Skeletal muscle satellite cell (primary cell): ENCODE measurements around the gene ENOX1.

Experiments used
- H3K27me3 ChIP-seq: 2 replicates; pipeline ENCODE4 v1.7.0; 2013; ENCODE audit warnings: low read length; ENCODE audit not compliant: control insufficient read depth, insufficient read depth
- H3K36me3 ChIP-seq: 2 replicates; pipeline ENCODE4 v1.7.0; 2013; ENCODE audit warnings: mild to moderate bottlenecking, control low read depth, low read length; ENCODE audit not compliant: insufficient read depth
- H3K4me1 ChIP-seq: 2 replicates; pipeline ENCODE4 v1.7.0; 2013; ENCODE audit warnings: low read length; ENCODE audit not compliant: control insufficient read depth, insufficient read depth
- H3K4me2 ChIP-seq: 2 replicates; pipeline ENCODE4 v1.7.0; 2013; ENCODE audit warnings: mild to moderate bottlenecking, low read length
- H3K4me3 ChIP-seq: 2 replicates; pipeline ENCODE4 v1.7.0; 2013; ENCODE audit warnings: low read length
- H3K9ac ChIP-seq: 2 replicates; pipeline ENCODE4 v1.7.0; 2013; ENCODE audit warnings: mild to moderate bottlenecking, low read depth, low read length, moderate library complexity
- H3K9me3 ChIP-seq: replicated peaks from 2 replicates; pipeline ENCODE4 v1.7.0; 2013; ENCODE audit warnings: mild to moderate bottlenecking, control low read depth, low read length

The ENOX1 gene

DNA sequence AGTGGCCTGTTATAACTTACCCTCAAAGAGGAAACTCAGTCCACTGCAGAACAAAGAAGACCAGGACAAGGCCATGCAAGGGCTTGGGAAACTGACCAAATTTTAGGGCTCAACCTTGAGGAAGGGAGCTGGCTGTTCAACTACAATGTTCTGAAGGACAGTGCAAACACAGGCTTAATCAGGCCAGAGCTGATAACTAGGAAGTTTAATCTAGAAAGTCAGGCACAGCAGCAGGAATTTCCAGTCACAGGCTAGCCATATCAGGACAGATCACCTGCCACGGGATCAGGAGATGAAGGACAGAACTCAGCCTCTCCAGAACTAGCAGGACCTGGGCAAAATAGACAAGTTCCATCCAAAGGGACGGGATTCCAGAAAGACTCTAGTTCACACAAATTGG lies 89.4 kb downstream of the ENOX1 start:
- H3K36me3 ChIP-seq: no peaks in the 10 kb centered on the region
- H3K27me3 ChIP-seq: no peaks in the 10 kb centered on the region
- no peak overlapping the region for H3K9ac ChIP-seq
- H3K4me2 ChIP-seq: no peak overlapping the region
- H3K9me3 ChIP-seq: no peaks in the 10 kb centered on the region
- H3K4me1 ChIP-seq: peaks cover 7% of the 10 kb centered on the region
- H3K4me3 ChIP-seq: no peak overlapping the region

DNA sequence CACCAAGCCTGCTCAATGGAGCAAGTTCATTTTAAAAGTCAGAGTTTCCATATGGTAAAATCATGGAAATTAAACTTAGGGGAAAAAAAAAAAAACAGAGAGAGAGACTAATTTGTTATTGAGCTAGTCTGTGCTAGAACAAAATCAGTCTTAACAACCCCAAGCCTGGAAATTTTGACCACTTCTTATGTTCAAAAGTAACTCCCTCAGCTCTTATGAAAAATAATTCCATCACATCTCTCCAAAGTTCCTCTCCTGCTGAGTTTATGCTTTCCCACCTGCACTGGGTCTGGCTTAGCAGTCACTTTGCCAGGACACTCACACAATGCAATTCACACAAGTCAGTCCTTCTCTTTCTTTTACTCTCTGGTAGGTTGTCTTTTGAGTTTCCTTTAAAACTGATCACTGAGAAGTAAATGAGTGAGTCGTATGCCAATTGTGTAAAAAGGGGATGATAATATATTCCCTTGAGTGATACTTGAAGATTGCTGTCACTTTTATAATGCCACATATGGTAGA lies 92.6 kb downstream of the ENOX1 start:
- Histone ChIP-seq H3K9ac (no peak overlapping the region), H3K36me3 (no peaks in the 10 kb centered on the region), H3K27me3 (no peaks in the 10 kb centered on the region), H3K4me2 (no peak overlapping the region), H3K4me1 (peaks cover 6% of the 10 kb centered on the region), H3K4me3 (no peak overlapping the region), H3K9me3 (no peaks in the 10 kb centered on the region)

DNA sequence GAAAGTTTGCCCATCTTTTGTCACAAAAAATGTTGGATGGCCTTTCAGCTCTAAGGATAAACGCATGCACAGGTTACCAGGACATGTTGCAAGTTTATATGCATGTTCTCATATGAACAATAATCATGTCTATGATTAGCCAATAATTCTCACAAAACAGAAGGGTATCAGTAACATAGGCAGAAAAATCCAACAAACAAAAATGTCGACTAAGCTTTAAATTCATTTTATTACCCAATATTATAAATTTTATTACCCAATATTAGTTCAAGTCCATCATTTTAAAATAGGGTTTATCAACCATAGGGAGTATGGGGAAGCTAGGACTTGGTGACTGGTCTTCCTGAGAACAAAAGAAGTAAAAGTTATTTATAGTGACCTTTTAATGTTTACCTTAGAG lies 93.1 kb downstream of the ENOX1 start:
- H3K4me1 ChIP-seq: peaks cover under 1% of the 10 kb centered on the region
- no peaks in the 10 kb centered on the region for H3K27me3 ChIP-seq
- no peaks in the 10 kb centered on the region for H3K36me3 ChIP-seq
- no peak overlapping the region for H3K4me3 ChIP-seq
- H3K4me2 ChIP-seq: no peak overlapping the region
- no peak overlapping the region for H3K9ac ChIP-seq
- H3K9me3 ChIP-seq: no peaks in the 10 kb centered on the region

DNA sequence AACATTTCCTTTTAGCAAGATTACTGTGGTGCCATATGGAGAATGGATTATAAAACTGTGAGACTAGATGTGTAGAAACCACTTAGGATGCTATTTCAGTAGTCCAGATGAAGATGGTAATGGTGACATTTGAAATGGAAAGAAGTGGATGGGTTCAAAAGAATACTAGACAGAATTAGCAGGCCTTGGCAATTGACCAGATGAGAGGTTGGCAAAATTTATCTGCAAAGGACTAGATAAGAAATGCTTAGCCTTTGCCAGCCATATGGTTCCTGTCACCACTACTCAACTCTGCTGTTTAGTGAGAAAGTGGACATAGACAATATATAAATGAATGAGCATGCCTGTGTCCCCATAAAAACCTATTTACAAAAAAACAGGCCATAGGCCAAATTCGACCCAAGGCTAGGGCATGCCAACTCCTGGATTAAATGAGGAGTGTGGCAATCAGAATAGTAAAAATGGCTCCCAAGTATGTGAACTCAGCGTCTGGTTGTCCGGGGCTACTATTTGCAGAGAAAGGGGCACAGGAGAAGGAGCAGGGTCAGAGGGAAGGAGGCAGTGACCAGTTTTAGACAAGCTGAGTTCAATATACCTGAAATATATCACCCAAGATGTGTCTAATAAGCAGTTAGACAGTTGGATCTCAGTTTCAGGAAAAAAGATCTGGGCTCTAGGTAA lies 98.4 kb downstream of the ENOX1 start:
- H3K4me1 ChIP-seq: peaks cover 12% of the 10 kb centered on the region
- H3K9me3 ChIP-seq: no peaks in the 10 kb centered on the region
- H3K9ac ChIP-seq: no peak overlapping the region
- H3K36me3 ChIP-seq: no peaks in the 10 kb centered on the region
- H3K4me2 ChIP-seq: no peak overlapping the region
- H3K4me3 ChIP-seq: no peak overlapping the region
- H3K27me3 ChIP-seq: no peaks in the 10 kb centered on the region

DNA sequence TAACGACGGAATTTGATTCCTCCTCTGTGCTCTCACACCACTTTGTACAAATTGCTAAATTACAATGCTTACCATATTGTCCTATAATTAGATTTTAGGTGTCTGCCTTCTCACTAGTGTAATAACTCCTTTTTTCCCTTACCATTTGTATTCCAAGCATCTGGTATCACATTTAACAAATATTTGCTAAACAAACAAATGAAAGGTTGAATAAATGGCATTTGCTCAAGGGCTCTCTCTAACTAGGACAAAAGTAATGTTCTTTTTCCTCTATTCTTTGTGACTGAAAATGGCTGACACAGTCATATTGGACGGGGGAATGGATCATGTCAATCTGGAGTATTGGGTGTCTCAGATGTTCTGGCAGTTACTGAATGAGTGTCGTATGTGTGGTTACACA lies 99.7 kb downstream of the ENOX1 start:
- H3K9me3 ChIP-seq: no peaks in the 10 kb centered on the region
- no peaks in the 10 kb centered on the region for H3K36me3 ChIP-seq
- no peaks in the 10 kb centered on the region for H3K27me3 ChIP-seq
- peak overlapping the region; percentile 5 for H3K9ac ChIP-seq
- H3K4me2 ChIP-seq: peak overlapping the region; percentile 38
- peaks cover 12% of the 10 kb centered on the region for H3K4me1 ChIP-seq
- H3K4me3 ChIP-seq: no peak overlapping the region

DNA sequence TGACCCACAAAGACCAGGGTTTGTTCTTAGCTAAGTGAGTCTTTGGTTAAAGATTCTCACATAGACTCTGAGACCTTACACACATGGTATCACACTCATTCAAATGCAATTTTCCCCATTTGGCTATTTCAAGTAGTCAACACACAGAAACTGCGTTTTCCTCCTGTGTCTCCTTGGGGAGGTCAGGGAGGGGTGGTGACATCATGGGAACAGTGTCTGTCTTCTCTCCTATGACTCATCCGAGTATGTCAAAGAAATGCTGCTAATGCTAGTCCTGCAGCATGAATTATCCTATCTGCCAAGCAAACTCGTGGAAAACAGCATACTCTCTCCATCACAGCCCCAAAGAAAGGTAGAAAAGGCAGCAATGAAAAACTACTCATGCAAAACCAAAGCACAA lies 100.2 kb downstream of the ENOX1 start:
- H3K4me3 ChIP-seq: no peak overlapping the region
- H3K9ac ChIP-seq: peak overlapping the region; percentile 15
- H3K36me3 ChIP-seq: no peaks in the 10 kb centered on the region
- H3K27me3 ChIP-seq: no peaks in the 10 kb centered on the region
- peaks cover 12% of the 10 kb centered on the region for H3K4me1 ChIP-seq
- no peaks in the 10 kb centered on the region for H3K9me3 ChIP-seq
- peak overlapping the region; percentile 38 for H3K4me2 ChIP-seq

DNA sequence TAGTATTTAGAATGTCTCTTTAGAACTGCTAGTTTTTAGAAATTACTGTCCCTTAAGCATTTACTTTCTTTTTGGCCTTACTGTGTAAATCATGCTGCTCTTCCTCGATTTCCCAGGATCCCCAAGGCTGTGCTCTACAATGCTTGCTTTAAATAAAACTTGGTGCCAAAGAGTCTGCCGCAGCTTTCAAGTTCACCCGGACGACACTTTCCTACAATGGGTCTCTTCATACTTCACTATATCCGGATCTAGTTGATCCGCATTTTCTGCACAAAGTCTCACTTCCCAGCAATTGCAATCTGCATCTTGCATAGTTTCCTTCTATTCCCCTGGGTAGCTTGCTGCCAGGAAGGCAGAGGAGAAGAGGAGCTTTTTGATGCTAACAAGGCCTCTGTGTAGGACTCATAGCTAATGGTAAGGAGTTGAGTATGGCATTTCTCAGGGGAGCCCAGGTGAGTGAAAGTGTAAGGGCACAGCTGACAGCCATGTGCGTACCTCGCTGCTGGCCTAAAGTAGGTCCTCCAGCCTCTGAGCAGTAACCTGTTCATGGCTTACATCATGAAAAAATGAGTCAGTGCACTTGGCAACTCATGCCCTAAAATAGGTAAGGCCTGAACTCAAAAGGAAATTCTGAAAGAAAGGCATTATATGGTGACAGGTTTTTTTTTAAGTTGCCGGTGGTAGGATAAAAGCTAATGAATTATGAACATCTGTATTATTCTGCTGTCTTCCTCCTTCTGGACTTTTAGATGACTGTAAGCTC lies 101.6 kb downstream of the ENOX1 start:
- Histone ChIP-seq H3K4me2 (no peak overlapping the region), H3K9ac (no peak overlapping the region), H3K36me3 (no peaks in the 10 kb centered on the region), H3K9me3 (no peaks in the 10 kb centered on the region), H3K4me1 (peaks cover 12% of the 10 kb centered on the region), H3K27me3 (no peaks in the 10 kb centered on the region), H3K4me3 (no peak overlapping the region)

DNA sequence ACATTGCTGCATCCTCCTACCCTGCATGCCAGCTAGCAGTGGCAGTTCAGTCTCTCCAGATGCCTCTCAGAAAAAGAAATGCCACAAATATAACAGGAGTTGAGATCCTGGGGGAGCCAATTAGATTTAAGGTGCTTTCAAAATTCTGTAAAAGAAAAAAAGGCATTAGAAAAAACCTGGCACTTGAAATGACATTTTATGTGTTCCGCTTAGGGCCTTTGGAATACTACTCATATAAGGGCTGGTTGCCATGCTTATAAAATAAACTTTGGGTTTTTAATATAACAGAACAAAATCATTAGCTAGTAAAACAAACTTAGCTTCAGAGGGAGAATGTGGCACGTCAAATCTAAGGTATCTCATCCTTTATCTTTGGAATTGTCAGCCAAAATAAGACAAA lies 104.1 kb downstream of the ENOX1 start:
- Histone ChIP-seq H3K27me3 (no peaks in the 10 kb centered on the region), H3K4me2 (no peak overlapping the region)

DNA sequence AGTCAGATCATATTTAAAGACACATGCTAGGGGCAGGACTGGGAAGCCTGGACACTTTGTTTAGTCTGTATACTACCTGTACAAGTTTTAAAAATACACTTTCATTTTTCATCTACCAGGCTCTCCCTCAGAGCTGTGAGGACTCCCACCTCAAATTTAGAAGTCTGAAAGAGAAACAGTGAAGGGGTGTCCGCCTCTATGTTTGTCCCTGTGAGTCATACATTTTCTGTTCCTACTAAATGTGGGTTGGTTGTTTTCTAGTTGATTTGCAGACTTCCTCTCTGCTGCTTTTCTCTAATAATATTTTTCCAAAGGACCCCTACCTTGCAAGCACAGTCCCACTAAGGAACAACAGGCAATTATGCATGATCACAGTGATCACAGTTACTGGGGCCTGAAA lies 110.5 kb downstream of the ENOX1 start:
- no peaks in the 10 kb centered on the region for H3K4me1 ChIP-seq
- H3K4me2 ChIP-seq: no peak overlapping the region
- no peaks in the 10 kb centered on the region for H3K27me3 ChIP-seq
- H3K36me3 ChIP-seq: no peaks in the 10 kb centered on the region
- H3K4me3 ChIP-seq: no peak overlapping the region
- no peak overlapping the region for H3K9ac ChIP-seq
- no peaks in the 10 kb centered on the region for H3K9me3 ChIP-seq

More for the DNA sequence above, 104.1 kb downstream of the ENOX1 start:
- no peaks in the 10 kb centered on the region for H3K36me3 ChIP-seq
- peaks cover 12% of the 10 kb centered on the region for H3K4me1 ChIP-seq
- no peaks in the 10 kb centered on the region for H3K9me3 ChIP-seq
- H3K4me3 ChIP-seq: no peak overlapping the region
- H3K9ac ChIP-seq: no peak overlapping the region

DNA sequence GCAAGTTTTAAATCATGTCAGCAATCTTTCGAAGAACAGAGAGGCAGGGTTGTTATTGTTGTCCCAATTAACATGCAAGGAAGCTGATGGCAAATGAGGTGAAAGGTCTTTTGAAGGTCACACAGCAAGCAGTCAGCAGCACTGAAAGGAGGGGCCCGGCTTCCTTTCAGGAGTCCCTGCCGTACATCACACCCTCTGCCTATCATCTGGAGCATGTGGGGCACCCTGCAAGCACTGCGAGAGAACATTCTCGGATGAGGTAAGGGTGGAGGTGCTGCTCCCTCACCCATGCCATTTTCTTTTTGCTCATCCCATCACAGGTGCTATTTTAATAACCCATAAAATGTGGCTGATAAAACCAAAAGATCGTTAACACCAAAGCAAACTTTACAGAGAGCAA lies 111.2 kb downstream of the ENOX1 start:
- no peaks in the 10 kb centered on the region for H3K4me1 ChIP-seq
- no peaks in the 10 kb centered on the region for H3K27me3 ChIP-seq
- H3K4me2 ChIP-seq: no peak overlapping the region
- H3K36me3 ChIP-seq: no peaks in the 10 kb centered on the region
- H3K9me3 ChIP-seq: no peaks in the 10 kb centered on the region
- H3K9ac ChIP-seq: no peak overlapping the region
- no peak overlapping the region for H3K4me3 ChIP-seq

DNA sequence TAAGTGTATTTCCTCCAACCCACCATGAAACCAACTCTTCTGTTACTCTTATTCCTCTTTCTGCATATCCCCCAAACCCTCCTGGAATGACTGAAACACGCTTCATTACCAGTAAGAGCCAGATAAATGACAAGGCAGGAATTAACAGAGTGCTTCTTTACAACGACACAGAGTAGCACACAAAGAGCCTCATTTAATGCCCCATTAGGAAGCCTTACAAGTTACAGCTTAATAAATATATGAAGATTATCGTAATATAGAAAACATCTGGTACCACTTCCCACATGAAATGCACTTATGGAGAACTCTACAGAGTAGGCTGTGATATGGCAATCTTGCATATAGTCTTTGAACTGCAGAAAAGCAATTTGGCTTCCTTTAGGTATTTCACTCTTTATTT lies 116.8 kb downstream of the ENOX1 start:
- Histone ChIP-seq H3K4me2 (no peak overlapping the region), H3K36me3 (no peaks in the 10 kb centered on the region), H3K9ac (no peak overlapping the region), H3K9me3 (no peaks in the 10 kb centered on the region), H3K27me3 (no peaks in the 10 kb centered on the region), H3K4me1 (peaks cover 2% of the 10 kb centered on the region), H3K4me3 (no peak overlapping the region)

DNA sequence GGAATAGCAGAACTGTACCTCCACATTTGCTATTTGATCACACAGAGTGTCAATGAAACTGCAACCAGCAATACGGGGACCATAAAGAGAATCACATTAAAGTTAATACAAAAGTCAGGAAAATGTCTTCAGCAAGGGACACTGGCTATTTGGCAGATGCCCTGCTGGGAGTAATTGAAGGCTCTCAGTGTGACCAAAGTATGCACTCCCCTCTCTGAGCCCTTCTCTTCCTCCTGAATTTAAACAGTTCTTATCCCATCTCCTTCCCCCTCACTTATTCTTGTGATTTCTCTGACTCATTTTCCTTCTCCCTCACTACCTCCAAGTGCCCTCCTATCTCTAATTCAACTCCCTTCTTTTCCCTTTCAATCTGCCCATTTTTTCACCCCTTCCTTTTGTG lies 117.7 kb downstream of the ENOX1 start:
- H3K27me3 ChIP-seq: no peaks in the 10 kb centered on the region
- H3K4me3 ChIP-seq: no peak overlapping the region
- H3K9me3 ChIP-seq: no peaks in the 10 kb centered on the region
- H3K4me1 ChIP-seq: peaks cover 9% of the 10 kb centered on the region
- no peak overlapping the region for H3K4me2 ChIP-seq
- no peaks in the 10 kb centered on the region for H3K36me3 ChIP-seq
- H3K9ac ChIP-seq: no peak overlapping the region
